ENCODE results near the gene MRPL40.

DNA sequence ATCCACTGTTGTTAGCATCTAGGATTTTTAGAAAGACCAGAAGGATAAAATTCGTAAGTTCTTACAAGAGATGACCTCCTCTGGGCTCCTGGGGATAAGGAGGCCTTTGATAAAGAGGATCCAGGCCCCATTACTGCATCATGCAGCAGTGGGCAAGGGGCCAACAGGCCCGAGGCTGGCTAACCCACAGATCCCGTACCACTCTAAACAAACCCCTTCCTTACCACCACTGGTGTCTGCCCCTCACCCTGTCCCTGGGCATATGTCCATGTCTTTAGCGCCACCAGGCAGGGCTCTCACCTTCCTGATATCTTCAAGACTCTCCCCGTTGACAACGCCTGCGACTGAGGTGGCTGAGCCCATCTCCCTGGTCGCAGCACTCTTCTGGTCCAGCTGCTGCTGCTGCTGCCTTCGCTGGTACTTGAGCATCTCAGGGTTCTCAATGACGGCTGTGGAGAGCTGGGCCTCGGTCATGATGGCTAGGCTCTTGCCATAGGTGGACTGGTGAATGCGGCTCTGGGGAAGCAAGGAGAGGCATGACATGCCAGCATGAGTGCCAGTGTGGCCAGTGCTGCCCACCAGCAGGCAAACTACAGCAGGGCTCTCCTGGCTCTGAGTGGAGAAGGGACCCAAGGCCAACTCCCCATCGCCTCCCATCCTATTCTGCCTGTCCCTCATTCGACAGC is 47.0 kb upstream of the MRPL40 start:
- TF ChIP-seq, protein P1, sequence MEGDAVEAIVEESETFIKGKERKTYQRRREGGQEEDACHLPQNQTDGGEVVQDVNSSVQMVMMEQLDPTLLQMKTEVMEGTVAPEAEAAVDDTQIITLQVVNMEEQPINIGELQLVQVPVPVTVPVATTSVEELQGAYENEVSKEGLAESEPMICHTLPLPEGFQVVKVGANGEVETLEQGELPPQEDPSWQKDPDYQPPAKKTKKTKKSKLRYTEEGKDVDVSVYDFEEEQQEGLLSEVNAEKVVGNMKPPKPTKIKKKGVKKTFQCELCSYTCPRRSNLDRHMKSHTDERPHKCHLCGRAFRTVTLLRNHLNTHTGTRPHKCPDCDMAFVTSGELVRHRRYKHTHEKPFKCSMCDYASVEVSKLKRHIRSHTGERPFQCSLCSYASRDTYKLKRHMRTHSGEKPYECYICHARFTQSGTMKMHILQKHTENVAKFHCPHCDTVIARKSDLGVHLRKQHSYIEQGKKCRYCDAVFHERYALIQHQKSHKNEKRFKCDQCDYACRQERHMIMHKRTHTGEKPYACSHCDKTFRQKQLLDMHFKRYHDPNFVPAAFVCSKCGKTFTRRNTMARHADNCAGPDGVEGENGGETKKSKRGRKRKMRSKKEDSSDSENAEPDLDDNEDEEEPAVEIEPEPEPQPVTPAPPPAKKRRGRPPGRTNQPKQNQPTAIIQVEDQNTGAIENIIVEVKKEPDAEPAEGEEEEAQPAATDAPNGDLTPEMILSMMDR (tag by site-specific recombination; IDR thresholded peaks at IDR 0.05) = no peak
- TF ChIP-seq, protein P2, sequence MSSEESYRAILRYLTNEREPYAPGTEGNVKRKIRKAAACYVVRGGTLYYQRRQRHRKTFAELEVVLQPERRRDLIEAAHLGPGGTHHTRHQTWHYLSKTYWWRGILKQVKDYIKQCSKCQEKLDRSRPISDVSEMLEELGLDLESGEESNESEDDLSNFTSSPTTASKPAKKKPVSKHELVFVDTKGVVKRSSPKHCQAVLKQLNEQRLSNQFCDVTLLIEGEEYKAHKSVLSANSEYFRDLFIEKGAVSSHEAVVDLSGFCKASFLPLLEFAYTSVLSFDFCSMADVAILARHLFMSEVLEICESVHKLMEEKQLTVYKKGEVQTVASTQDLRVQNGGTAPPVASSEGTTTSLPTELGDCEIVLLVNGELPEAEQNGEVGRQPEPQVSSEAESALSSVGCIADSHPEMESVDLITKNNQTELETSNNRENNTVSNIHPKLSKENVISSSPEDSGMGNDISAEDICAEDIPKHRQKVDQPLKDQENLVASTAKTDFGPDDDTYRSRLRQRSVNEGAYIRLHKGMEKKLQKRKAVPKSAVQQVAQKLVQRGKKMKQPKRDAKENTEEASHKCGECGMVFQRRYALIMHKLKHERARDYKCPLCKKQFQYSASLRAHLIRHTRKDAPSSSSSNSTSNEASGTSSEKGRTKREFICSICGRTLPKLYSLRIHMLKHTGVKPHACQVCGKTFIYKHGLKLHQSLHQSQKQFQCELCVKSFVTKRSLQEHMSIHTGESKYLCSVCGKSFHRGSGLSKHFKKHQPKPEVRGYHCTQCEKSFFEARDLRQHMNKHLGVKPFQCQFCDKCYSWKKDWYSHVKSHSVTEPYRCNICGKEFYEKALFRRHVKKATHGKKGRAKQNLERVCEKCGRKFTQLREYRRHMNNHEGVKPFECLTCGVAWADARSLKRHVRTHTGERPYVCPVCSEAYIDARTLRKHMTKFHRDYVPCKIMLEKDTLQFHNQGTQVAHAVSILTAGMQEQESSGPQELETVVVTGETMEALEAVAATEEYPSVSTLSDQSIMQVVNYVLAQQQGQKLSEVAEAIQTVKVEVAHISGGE (tag by site-specific recombination; conservative IDR thresholded peaks at IDR 0.05; ENCODE audit: low read depth) = no peak
- TF ChIP-seq YY1 (tag by site-specific recombination; IDR thresholded peaks at IDR 0.05) (no peak), TRIM28 (IDR thresholded peaks at IDR 0.05; ENCODE audit: borderline replicate concordance, low read length) (no peak), ZNF76 (tag by site-specific recombination; IDR thresholded peaks at IDR 0.05; ENCODE audit: borderline replicate concordance, low read depth) (no peak), EGR2 (tag by site-specific recombination; IDR thresholded peaks at IDR 0.05; ENCODE audit: low read depth) (no peak), MYNN (tag by site-specific recombination; IDR thresholded peaks at IDR 0.05; ENCODE audit: borderline replicate concordance) (no peak), ZFP41 (tag by site-specific recombination; IDR thresholded peaks at IDR 0.05; ENCODE audit: borderline replicate concordance) (no peak), ZSCAN23 (tag by site-specific recombination; IDR thresholded peaks at IDR 0.05) (no peak), ZNF621 (tag by site-specific recombination; IDR thresholded peaks at IDR 0.05) (no peak), ZSCAN16 (tag by site-specific recombination; IDR thresholded peaks at IDR 0.05) (no peak)
- TF ChIP-seq, protein P3, sequence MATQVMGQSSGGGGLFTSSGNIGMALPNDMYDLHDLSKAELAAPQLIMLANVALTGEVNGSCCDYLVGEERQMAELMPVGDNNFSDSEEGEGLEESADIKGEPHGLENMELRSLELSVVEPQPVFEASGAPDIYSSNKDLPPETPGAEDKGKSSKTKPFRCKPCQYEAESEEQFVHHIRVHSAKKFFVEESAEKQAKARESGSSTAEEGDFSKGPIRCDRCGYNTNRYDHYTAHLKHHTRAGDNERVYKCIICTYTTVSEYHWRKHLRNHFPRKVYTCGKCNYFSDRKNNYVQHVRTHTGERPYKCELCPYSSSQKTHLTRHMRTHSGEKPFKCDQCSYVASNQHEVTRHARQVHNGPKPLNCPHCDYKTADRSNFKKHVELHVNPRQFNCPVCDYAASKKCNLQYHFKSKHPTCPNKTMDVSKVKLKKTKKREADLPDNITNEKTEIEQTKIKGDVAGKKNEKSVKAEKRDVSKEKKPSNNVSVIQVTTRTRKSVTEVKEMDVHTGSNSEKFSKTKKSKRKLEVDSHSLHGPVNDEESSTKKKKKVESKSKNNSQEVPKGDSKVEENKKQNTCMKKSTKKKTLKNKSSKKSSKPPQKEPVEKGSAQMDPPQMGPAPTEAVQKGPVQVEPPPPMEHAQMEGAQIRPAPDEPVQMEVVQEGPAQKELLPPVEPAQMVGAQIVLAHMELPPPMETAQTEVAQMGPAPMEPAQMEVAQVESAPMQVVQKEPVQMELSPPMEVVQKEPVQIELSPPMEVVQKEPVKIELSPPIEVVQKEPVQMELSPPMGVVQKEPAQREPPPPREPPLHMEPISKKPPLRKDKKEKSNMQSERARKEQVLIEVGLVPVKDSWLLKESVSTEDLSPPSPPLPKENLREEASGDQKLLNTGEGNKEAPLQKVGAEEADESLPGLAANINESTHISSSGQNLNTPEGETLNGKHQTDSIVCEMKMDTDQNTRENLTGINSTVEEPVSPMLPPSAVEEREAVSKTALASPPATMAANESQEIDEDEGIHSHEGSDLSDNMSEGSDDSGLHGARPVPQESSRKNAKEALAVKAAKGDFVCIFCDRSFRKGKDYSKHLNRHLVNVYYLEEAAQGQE (tag by site-specific recombination; IDR thresholded peaks at IDR 0.05) = no peak
